Activated naive CD8-positive, alpha-beta T cell treated with anti-CD3 and anti-CD28 coated beads, Interleukin-2, amount 50 U/mL, for 16 hours (primary cell): ENCODE measurements around the gene COL4A1.

Experiments
- DNase-seq: peaks from one replicate; pipeline ENCODE4 v3.0.0-alpha.2; 2020; ENCODE audit warnings: low read depth, low spot score

Gene COL4A1

DNA sequence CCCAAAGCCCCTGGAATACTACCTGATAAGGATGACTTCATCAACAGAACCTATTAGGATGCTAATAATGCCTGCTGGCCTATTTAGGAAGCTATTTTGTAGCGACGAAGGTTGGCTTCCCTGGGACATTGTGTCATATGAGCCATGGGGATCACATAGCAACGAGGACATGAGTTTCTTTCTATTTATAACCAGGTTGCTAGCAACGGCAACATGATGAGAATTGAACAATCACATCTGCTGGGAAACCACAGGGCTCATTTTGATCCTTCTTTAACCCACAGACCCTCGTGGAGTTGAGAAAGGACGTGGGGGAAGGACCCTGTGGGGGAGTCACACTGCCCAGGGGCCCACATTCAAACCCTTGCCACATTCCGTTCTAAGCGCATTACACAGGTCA, 172.2 kb downstream of the COL4A1 start:
- DNase-seq = no peak

DNA sequence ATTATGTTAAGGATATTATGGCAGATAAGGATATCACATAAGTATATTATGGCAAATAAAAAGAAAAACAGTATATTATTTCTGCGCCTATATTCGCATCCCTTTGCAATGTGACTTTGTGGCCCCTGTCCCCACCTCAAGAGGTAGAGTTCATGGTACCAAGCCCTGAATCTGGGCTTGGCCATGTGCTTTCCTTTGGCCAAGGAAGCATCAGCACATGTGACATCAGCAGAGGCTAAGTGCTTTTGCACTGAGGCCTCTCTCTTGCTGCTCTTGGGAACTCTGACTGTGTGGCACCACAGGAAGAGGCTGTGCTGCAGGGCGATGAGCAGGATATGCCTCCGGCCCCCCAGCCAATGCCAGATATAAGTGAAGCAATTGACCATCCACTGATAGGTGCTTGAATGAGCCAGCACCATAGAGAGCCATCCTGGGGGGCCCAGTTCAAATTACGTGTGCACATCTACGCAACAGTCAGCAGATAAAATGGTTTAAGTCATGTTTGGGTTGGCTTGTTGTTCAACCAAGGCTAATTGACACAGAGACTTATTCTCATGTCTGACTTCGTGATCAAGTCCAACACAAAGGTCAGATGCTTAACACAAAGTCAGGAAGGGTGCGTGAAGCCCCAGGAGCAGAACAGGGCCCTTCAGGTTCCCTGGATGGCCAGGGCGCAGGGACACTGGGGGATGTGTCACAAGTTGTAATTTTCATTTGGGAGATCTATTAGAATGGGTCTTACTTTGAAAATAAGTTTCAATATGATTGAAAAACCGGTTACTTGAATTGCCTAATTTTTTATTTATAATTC, 173.3 kb downstream of the COL4A1 start:
- no peak for DNase-seq

DNA sequence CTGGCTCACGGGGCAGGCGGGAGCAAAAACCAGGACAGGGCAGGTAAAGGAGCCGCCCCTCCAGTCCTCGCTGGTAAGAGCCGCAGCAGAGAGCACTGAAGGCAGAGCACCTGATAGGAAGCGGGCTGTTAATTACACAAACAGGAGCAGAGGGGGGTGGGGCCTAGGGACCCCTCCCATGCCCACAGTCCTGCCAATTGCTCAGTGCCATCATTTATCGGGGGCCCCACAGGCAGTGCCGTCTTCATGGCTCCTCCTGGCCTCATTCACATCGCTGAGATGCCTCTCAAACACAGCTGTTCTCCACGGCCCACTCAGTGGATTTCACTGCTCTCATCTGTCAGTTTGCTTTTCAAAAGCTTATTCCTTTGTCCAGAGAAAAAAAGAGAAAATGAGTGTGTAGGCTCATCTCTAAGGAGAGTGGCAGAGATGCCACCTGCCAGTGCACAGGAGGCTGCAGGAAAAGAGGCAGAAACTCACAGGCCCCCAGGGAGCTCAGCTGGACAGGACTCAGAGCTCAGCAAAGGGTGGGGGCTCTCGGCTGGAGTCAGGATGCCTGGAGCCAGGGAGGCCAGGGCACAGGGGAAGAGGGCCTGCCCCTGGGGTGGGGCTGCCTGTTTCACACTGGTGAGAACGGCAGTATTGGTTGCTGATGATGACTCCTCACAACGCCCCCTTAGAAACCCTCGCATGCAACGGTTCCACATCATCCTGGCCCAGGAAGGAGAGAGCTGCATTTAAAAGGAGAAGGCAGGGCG, 174.6 kb downstream of the COL4A1 start:
- DNase-seq = no peak

DNA sequence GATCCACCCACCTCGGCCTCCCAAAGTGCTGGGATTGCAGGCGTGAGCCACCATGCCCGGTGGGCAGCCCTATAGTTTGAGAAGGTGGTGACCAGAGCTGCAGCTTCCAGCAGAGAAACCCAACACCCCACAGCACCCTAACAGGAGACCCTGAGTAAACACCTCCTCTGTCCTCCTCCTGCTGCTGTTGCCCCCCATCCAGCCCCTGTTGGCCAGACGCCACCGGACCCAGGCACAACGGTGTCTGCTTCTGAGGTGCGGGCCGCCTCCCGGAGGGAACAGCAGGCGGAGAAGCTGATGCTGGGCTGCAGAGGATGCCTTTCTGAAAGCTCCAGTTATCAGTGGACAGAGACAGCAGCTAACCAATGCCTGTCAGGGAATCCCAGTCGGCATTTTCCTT, 175.5 kb downstream of the COL4A1 start:
- DNase-seq = no peak

DNA sequence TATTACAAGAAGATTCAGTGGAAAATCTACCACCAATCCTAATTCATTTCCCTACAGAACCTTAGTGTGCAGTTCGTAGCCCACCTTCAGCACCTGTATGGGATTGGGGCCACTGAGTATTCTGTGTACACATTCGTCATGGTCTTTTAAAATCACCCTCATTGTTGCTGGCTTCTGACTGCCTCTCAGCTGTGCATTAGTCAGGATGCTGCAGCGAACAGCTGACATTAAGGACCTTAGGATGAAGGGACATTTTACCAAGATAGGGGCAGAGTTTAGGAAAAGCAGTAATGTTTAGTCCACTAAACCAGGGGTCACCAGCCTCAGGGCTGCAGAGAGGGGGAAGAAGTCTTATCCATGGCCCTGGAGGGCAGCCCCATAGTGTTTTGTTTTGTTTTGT, 176.5 kb downstream of the COL4A1 start:
- DNase-seq = no peak

DNA sequence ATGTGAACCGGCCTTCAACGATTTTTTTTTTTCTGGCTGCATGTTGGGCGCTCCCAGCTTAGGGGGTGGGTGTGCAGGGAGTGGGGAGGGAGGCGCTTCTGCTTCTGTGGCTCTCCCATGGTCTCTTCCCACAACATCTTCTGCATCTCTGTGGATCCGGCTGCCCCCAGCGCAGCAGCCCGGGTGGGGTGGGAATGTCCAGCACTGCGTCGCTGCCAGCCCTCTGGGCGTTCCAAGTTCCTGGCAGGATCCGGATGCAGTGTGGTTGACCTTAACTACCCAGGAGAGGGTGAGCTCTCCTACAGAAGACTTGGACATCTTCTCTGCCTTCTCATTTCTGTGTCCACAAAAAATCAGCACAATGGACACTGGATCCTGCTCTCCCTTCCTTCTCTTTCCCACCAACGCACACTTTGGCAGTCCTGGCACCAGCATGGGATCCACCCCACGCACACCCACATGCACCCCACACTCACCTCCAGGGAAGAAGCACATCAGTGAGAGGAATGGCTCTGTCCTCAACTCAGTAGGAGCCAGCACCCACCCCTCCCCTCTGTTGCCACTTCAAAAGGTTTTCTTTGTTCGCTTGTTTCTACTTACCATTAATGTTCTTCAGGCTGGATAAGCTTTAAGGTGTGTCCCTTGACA, 177.3 kb downstream of the COL4A1 start:
- no peak for DNase-seq

DNA sequence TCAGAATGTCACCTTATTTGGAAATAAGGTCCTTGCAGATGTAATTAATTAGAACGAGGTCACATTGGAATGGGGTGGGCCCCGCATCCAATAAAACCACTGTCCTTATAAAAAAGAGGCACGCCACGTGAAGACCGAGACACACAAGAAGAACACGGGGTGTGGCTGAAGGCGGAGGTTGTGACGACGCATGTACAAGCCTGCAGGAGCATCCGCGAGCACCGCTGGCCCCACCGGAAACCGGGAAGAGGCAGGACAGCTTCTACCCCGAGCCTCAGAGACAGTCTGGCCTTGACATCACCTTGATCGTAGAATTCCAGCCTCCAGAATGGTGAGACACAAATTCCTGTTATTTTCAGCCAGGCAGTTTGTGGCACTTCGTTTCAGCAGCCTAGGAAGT, 177.9 kb downstream of the COL4A1 start:
- DNase-seq = no peak

DNA sequence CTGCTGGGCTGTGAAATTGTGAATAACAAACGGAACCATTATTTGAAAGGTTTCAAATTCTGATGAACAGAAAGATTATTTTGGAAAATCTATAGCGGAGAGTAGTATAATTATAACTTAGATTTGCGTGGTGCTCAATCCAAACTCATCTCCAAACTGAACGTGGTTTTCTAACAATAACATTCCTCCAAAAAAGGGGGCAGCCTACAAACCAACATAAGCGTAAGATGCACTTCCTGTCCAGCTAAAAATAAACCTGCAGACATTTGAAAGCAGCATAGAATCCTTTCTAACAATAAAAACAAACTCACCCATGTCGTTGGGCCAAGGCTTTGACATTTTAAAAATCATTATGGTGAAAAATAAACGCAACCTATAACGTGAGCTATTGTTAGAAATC, 178.4 kb downstream of the COL4A1 start:
- DNase-seq = no peak

DNA sequence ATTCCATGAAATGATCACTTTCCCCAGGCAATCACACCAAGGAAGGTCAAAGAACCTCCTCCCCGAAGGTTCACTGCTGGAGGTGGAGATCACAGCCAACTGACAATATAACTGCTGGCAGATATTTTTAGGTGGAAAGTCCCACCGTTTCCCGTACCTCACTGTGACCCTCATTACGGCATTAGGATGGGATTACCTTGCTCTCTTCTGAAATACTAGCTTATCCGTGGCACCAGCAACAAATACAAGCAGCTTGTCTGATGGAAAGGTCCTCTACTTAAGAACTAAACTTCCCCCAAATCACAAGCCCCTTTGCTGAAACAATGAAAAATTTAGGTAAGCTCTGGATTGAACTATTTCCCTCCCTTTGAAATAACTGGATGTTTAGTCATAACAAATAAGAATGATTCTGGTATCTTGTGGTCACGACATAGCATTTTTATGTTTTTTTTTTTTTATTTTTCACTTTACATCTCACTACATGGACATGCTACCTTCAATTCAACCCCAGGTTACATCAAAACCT, 178.9 kb downstream of the COL4A1 start:
- DNase-seq = no peak

DNA sequence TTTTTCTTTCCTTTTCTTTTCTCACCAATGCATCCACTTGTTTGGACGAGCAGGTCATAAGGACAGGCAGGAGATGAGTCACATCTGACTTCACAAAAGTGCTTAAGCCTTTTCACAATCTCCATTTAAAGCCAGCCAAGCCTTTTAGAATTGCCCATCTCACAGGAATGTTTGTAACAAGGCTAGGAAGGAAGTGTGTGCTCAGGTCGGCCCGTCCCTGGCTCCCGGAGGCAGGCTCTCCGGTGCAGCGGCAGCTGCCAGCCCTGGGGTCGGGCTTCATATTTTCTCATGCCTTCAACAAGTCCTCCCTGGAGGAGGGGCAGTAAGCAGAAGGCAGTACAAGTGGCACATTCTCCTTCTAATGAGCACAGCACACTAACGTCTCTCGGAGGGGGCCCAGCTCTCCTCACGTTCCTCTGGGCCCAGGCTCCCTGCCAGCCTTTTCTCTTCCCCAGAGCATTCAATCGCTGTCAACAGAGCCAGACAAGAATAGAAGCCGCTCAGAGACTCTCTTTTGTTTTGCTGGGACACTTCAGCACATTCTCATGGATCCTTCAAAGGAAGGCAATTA, 180.5 kb downstream of the COL4A1 start:
- DNase-seq = no peak

DNA sequence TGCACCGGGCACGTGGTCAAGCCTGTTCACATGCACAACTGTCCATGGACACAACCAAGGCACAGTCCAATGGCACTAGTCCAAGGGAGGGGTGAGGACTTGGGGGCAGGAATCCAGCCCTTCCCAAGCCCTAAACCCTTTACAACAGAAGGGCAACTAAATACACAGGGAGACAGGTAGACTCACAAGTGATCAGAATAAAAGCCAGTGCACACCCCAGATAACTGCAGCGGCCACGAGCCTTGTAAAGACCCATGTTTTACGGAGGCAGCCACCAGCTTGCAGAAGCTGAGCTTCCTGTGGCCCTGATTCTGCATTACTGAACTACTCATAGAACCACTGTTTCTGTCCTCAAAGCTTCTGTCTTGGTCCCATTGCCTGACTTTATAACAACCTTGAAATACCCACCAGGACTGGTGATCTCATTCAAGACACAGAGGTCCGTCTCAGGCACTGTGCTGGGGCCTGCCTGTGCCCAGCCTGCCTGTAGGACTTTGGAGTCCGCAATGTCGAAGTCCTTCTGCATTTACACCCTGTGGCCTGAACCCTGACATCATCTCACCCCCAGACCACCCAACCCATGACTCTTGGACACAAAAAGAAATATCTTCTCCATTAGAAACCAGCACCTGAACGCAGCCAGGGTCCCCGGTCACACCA, 181.2 kb downstream of the COL4A1 start:
- DNase-seq = no peak

DNA sequence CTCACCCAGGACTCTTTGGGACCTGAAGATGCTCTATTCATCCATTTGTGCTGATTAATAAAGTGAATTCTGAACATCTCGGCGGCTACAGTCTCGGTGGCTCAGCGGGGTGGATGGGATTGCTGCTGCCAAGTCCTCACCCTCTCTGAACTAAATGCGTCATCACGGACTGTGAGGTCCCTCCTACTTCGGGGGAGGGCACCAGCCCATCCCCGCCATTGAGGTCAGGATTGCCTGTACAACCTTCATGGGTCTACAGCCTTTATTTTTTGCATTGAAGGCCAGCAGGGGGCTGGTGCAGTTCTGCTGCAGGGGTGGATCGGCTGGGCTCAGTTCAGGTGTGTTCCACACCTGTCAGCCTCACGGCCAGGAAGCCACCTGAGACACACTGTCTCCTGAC, 181.8 kb downstream of the COL4A1 start:
- DNase-seq = no peak

DNA sequence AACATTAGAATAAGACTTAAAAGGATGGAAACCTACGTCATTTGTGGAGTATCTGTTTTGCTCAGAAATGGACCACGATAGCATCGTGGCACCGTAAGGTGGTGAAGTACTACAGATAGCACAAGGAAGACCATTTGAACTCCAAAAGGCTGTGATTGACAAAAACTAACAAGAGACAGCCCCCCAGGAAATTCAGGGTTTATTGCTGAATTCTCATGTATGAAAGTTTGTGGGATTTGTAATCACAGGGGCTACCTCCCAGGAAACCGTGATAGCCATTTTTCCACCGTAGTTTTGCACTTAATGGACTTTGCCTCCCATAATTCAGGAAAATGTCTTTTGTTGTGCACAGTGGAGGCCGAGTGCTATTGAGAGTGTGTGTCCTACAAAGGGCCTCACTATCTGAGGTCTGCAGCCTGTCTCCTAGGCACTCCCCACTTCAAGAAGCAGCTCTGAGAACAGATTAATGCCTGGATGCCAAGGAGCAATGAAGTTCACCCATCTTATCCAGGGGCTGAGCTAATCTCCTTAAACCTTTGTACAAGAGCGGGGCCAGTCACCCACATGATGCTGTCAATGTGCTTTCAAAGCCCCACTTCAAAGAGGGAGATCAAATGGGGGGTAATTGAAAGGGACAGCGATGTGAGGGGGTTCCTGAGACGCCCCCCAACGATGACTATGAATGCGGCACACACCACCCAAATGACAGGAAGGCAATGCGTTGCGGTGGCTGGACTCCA, 182.6 kb downstream of the COL4A1 start:
- DNase-seq = no peak

DNA sequence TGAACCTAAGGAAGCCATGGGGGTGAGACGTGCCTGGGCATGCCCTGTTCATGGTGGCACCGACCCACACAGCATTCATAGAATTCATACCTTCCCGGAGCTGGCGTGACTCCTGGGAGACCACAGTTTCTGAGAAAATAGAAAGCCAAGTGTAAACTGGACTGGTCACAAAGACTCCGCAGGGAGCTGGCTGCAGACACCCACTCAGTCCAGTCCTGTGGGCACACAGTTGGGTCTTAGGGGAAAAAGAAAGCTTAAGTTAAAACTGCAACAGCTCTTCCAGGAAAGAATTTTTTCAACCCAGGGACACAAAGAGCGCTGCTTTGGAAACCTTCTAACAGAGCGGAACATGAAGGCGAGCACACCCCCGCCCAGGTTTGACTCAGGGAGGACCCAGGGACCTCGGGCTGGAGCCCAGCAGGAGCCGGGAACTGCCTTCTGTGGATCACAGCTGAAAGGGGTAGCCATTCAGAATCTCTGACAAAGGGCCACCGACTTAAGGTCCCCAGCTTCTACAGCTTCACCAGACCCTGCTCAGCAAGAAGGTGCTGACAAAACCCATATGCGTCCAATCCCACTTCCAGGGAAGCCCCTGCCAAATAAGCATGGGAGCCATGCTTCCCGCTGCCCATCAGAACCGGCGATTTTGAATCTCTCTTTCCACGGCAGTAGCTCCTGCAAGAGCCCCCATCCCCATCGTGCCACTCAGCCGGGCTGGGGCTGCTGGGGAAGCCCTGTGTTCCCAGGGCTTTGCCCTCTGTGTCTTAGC, 183.7 kb downstream of the COL4A1 start:
- DNase-seq = no peak

DNA sequence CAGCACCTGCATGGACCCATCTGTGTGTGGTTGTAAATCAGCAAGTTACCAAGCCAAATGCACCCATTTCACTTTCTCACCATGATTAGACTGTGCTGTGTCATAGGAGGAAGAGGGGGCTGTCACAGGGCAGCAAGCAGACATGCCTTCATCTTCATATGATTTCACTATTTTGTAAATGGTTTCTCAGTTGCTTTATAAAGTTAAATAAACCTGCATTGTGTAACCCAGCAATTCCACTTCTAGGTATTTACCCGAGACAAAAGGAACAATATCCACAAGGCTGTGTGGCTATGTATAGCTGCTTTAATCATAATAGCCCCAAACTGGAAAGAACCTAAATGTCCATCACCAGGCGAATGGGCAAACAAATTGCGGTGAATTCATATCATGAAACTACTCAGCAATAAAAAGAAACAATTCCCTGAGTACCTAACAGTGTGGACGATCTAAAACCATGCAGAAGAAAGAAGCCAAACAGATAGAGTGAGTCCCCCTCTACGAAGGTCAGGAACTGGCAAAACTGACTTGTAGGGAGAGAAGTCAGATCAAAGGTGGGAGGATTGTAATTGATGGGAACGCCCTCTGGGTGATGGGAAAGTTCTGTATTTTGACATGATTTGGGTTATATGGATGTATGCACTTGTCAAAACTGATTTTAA, 185.4 kb downstream of the COL4A1 start:
- DNase-seq = no peak

DNA sequence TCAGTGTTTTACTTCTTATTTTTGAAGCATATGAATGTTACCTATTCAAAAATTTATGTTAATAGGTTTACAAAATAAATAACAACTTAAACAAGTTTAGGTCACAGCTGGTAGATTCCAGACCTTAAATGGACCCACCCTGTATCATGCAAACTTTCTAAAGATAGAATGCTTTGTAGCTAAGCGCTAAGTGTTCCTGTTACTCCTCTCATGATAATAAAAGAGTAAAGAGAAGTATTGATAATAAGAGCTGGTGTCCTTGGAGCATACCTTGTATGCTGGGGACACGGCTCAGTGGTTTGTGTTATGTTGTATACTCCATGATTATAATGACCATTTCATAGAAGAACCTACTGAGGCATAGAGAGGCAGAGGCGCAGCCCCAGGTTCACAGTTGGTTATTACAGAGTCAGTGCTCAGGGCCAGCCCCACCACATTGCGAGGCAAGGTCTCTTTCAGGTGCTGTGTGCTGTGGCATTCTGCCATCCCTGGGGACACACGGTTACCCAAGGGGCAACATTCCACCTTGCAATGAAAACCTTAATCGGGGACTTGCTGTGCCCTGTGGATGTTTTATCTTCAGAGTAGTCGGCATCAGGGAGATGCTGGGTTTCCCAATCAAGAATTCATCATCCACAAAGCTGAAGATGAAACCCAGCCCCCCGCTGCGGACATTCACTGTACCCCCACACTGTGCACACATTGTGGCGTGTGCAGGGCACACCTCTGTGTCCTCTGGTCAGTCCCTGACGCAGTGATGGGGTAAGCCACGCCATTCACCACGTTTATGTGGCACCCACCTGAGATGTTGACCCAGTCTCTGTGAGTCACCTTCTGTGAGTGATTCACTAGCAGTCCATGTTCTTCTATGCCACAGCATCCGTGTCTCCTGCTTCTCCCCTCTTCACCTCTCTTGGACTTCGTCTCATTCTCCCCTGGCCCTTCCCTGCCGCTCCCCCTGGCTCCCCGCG, 186.7 kb downstream of the COL4A1 start:
- no peak for DNase-seq

DNA sequence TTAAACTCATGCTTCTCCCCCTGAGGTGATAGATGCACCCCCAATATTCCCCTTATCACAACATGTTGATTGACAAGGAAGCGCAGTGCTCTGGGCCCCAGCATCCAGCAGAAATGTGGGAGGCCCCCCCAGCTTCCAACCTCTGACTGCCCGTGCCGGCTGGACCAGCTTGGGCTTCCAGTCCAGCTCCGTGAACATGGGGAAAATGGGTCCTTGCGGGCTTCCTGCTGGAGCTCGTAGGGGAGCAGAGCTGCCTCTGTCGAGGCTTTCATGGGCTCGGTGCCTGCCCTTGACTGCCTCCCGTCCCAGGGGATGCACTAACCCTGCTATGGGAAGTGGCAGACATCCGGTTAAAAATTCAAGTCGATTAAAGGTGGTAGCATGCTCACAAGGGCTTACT, 188.9 kb downstream of the COL4A1 start:
- no peak for DNase-seq

DNA sequence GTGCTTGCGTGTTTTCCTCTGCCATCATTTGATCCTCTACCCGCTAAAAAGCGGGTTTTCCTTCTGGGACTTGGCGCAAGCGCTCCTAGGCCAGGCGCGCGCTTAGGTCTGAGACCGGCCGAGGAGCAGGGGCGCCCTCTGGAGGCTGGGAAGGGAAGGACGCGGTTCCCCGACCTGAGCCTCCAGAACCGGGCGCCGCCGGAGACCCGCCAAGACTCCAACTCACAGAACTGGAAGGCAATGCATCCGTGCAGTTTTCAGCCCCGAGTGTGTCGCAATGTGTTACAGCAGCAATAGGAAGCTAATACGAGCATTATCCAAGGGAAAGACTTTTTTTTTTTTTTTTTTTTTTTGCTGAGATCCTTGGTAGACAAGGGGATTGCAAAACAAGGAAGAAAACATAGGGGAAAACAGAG, 190.9 kb downstream of the COL4A1 start:
- no peak for DNase-seq
